ENCODE results near the gene AXL.

GRCh38 chr19:41220811-41221210 lies 1.8 kb downstream of the AXL start:
- no peak for TF ChIP-seq CTCF (IDR thresholded peaks at IDR 0.05; ENCODE audit: low read length)
- TF ChIP-seq EZH2 (IDR thresholded peaks at IDR 0.05; ENCODE audit: borderline replicate concordance, low read length), result no peak

Data from OCI-LY1 (cell line).